GM18868 (cell line): ENCODE data around the gene ARMC7.

ENCODE experiments used
- ATAC-seq: cut with Tn5 transposase; IDR thresholded peaks from one replicate; pipeline ENCODE4 v1.9.1; 2021; ENCODE audit warnings: mild to moderate bottlenecking, moderate library complexity; ENCODE audit not compliant: unreplicated experiment

Gene ARMC7

DNA sequence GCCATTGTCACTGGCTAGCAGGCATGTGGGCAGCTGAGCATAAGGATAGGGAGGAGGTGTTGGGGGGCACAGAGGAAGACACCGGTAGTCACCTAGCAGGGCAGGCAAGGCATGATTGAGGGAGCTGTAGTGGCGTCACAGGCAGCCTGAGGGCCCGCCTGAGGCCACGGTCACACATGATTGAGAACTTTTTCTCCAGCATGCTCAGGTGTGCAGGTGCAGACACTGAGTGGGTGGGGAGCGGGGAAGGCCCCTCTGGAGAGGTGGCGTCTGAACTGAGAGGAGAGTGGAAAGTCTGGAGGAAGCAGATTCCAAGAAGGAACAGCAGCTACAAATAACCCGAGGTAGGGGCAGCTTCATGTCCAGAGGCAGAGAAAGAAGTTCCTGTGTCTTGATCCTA is 10.9 kb upstream of the ARMC7 start:
- ATAC-seq, result no peak

DNA sequence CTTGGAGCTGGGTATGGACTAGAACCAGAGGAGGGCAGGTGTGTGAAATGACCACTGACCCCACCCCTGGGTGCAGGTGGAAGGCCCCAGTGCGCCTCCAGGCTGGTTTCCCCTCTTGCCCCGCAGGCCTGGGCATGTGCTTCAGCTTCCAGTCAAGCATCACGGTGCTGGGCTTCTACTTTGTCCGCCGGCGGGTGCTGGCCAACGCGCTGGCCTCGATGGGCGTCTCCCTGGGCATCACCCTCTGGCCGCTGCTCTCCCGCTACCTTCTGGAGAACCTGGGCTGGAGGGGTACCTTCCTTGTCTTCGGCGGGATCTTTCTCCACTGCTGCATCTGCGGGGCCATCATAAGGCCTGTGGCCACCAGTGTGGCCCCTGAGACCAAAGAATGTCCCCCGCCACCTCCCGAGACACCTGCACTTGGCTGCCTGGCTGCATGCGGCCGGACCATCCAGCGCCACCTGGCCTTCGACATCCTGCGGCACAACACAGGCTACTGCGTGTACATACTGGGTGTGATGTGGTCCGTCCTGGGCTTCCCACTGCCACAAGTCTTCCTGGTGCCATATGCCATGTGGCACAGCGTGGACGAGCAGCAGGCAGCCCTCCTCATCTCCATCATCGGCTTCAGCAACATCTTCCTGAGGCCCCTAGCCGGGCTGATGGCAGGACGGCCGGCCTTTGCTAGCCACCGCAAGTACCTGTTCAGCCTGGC is 9.7 kb upstream of the ARMC7 start:
- ATAC-seq, result no peak

DNA sequence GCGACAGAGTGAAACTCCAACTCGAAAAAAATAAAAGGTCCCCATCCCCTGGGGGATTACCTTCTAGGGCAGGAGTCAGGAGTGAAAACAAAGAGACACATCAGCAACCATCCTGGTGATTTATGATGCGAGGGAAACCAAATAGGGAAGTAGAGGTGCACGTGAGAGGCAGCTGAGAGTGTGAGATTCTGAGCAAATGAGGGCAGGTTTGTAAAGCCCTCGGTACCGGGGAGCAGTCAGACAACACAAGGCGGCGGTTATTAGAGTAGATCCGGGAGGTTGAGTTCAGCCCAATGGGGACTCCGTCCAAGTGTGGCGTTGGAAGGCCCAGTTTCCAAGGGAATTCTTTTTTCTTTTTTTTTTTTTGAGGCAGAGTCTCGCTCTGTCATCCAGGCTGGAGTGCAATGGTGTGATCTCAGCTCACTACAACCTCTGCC is 7.4 kb upstream of the ARMC7 start:
- ATAC-seq, result peak; percentile 53

DNA sequence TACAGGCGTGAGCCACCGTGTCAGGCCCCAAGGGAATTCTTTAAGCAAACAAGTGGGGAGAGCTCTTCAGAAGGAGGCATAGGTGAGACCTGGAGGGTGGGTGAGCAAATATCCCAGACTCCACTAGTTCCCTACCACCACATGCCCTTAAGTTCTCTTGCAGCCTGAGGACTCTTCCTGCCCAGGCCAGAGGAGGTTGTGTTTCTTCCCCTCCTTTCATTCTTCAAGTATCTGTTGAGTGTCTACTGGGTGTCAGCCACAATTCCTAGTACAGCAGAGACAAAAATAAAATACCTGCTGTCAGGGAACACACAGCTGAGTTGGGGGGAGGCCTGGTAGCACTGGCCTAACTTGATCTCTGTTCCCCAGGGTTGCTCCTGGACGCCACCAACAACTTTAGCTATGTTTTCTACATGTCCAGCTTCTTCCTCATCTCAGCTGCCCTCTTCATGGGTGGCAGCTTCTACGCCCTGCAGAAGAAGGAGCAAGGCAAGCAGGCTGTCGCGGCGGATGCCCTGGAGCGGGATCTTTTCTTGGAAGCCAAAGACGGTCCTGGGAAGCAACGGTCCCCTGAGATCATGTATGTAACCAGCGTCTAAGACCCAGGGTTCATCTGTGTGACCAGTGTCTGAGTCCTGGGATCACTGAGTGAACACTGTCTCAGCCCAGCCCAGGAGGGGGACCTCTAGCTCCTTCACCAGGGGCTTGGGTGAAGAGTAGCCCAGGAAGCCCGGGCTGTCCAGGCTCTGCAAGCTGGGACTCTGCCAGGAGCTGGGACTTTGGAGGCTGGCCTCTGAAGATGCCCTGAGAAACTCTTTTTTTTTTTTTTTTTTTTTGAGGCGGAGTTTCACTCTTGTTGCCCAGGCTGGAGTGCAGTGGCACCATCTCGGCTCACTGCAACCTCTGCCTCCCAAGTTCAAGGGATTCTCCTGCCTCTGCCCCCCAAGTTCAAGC is 5.9 kb upstream of the ARMC7 start:
- no peak for ATAC-seq

DNA sequence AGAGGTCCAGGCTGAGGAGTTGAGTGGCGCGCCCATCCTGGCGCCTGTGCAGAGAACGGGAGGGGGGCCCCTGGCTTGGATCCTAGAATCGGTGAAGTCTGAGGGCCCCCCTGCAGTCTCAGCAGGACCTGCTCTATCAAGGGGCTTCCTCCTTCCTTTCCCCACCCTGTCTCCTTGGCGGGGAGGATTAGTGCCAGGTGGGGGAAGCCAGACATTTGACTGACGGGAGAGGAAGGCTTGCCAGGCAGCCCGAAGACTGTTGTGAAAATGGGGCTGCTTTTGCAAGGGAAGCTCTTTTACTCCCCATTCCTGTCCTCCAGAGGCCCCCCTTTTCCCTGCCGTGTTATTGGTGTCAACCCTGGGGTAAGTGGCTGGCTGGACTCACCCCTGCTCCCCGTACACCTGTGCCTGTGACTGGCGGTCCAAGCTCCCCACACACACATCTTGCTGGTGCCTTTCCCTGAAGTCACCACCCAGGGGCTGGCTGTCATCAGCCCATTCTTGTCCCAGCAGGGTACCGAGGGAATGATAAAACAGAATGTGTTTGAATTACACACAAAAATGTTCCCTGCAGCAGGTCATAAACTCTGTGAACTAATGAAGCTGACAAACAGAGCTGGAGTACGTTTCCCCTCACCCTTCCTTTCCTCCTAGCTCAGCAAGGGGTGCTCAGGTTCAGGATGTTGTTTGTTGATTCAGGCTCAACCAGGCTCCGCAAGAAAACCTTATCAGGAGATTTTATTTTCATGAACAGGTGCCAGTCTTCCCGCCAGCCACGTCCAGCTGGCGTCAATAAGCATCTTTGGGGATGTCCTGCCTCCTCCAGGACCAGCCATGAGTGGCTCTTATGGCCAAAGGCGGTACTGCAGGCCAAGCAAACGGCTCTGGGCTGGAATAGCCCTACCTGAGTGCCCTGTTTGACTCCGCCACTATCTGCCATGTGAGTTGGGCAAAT is 4.4 kb upstream of the ARMC7 start:
- ATAC-seq, result no peak

DNA sequence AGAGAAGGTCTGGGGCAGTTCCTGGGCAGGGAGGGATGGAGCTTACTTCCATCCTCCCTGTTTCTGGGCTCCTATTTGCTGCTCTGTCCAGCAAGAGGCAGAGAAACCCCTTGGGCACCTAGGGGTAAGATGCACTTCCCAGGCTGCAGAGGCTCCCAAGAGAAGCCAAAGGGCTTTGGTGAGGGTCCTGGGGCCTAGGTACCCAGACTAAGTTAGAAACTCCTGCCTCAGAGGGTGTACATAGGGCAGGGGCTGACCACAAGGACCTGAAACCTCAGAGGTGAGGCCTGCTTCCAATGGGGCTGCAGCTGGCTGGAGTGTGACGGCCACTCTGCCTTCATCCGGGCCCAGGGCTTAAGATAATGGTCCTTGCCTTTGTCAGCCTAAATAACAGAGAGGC is 1.6 kb upstream of the ARMC7 start:
- ATAC-seq, result no peak

DNA sequence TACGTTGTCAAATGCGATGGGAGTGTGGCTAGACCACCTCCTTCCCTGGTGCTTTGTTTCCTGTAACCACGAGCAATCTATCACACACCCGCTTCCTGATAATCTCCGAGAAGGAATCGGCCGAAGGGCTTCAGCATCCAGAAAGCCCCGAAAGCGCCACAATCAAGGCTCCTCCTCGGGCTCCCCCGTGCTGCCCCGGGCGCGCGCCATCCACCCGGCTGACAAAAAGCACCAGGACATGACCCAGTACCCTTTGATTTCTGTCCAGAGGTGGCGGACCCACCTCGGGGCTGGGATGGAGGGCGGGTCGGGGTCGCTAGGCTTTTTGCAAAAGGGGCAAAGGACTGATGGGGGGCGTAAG is 743 bp upstream of the ARMC7 start:
- ATAC-seq, result no peak

DNA sequence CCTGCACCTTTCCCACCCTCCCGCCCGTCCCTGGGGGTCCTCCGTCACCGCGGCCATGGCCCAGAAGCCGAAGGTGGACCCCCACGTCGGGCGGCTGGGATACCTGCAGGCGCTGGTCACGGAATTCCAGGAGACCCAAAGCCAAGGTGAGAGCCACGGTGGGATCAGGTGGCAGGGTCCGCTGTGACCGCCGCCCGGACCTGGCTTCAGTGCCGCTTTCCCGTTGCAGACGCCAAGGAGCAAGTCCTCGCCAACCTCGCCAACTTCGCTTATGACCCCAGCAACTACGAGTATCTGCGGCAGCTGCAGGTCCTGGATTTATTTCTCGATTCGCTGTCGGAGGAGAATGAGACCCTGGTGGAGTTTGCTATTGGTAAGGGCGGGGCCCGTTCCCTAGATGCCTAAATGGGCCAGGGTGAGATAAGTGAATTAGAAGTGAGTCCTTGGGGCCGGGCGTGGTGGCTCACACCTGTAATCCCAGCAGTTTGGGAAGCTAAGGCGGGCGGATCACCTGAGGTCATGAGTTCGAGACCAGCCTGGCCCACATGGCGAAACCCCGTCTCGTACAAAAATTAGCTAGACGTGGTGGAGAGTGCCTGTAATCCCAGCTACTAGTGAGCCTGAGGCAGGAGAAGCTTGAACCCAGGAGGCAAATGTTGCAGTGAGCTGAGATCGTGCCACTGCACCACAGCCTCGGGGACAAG is 617 bp downstream of the ARMC7 start:
- no peak for ATAC-seq

DNA sequence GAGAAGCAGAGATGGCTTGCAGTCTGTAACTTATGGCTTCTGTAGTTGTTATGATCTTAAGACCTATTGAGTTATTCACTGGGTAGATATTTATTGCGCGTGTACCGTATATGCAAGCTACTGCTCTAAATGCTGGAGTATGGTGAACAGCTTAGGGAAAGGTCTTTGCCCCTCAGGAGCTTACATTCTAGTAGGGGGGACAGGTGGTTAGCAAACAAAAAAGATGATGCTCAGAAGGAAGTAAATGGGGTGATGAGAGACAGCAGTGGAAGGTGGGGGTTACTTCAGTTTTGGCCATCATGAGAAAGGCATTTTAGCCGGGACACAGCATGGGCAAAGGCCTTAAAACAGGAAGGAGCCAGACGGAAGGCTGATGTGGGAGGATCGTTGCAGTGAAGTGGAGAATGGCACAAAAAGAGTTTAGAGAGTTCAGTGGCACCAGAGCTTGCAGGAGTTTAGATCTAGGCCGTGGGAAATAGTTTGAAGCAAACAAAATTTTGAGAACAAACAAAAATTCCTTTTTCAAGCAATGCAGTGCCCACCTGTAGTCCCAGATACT is 2.1 kb downstream of the ARMC7 start:
- ATAC-seq, result no peak

DNA sequence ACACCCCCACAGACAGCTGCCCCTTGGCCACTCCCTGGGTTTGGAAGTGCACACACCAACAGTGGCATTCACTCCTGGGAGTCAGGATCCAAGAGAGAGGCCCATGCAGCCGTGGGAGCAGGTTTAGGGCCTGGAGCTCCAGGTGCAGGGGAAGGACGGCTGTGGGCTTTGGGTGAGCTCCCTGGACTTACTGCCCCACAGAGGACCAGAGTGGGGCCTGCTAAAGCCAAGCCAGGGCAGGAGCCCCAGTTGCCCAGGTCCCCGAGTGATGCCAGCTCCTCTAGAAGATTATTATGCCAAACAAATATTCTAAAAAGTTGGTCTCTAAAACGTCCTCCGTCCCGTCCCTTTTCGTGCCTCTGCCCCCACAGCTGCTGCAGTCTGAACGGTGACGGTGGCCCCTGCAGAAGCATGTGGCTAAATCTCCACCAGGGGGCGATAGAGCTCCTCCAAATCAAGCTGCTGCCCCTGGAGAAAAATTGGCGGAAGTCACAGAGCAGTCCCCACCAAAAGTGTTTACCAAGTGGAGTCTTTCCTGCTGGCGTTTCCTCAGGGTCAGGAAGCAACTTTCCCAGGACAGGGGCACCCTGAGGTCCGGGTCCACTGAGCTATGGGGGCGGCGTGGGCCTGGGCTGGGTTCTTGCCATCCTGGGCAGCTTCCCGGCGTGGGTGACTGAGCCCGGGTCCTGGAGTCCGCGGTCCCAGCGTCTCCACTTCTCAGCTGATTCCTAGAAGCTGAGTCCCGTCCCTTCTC is 4.2 kb downstream of the ARMC7 start:
- no peak for ATAC-seq

DNA sequence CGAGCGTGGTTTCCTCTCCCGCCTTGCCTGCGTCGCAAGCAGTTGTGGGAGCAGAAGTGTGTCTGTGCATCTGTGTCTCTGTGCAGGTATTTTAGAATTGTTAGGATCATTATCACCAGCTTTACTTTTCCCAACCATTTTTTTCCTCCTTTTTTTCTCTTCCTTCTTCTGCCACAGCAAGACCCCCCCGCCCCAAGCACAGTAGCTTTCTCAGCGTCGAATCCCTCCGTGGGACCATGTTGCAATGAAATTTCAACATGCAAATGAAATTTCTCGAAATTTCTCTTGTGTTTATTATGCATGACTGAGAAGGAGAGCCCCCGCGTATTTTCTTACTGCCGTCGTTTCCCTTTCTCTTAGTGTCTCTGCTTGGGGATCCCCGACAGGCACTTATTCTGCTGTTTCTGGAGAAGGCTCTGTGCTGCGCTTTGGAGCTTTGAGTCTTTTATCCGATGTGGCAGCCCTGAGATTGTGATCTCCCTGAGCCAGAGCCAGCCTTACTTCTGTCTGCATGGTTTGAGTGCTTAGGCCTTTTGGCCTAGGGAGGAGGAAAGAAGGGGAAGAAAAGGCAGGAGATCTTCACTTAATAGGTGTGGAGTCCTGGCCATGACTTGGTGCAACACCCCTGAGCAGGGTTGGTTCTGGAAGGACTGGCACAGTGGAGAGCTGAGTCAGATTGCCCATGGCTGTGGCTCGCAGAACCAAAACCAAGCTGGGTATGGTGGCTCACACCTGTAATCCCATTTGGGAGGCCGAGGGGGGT is 5.0 kb downstream of the ARMC7 start:
- no peak for ATAC-seq

DNA sequence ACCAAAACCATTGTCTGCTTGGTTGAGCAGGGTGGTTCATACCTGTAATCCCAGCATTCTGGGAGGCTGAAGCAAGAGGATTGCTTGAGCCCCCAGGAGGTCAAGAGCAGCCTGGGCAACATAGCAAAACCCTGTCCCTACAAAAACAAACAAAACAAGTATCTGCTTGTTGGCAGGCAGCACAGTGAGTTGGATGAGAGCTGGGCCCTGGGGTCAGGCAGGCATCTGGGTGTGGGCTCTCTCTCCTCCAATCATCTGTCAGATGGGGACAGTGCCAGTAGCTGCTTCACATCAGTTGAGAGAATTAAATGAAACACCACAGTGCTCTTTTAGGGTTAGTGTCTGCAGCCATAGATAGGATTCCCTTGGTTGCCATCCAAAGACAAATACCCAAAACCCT is 5.8 kb downstream of the ARMC7 start:
- ATAC-seq, result no peak

DNA sequence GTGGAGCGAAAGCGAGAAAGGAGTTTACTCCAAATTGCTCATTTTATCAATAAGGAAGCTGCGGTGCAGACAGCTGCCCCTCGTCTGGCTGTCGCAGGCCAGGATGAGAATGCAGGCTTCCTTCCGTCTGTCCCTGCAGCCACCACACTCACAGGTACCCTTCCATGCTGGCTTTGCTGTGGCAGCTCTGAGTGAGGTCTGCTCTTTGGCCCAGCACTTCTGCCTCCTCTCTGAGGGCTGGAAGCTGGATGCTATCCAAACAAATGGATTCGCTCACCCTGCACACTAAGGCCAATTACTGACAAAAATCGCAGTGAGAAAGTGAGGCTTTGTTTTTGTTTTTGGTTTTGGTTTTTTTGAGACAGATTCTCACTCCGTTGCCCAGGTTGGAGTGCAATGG is 7.0 kb downstream of the ARMC7 start:
- ATAC-seq, result no peak

DNA sequence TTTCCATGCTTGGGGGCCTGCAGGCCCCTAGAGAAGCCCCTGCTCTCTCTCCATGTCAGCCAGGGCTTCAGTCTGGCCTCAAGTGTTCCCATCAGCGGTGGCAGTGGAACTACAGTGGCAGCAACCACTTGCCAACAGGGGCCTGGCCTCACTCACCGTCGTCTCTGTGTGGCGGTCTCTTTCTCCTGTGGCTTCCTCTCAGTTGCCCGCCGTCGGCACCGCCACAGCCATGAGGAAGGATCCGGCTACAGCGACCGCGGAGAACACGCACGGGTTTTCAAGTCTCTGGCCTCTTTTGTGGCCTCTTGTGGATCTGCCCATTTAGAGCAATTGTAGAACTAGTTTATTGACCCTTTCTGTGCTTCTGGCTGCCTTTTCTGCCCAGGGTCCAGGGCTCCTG is 8.5 kb downstream of the ARMC7 start:
- ATAC-seq, result no peak

DNA sequence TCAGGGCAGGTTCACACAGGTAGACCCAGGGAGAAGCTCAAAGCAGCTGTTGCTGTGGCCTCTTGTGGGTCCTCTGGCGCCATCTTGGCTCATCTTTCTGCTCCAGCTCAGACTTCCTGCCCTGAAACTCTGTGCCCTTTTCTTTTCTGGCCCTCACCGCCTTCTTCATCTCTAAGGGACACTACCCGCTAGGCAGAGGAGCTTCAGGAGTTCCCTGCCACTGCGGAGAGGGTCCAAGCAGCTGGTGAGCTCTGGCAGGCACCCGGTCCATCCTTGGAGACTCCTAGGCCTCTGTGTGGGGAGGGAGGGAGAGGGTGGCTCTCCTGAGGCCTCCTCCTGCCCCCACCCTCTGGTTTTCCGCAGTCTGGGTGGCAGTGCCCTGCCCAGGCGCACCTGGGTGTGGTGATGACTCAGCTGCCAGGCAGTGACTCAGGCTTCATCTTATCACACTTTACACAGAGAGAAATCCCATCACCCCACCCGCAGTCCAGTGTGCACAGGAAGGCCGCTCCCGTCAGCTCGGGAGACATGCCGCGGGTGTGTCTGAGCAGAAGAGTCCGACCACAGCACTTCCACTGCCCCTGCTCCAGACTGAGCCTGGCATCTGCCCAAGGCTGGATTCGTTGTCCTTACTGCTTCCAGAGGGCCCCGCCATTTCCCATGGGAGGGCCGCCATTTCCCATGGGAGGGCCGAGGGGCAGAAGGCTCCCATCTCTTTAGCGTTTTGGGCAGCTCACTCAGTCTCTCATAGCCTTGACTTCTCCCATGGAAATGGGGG is 14.5 kb downstream of the ARMC7 start:
- no peak for ATAC-seq

DNA sequence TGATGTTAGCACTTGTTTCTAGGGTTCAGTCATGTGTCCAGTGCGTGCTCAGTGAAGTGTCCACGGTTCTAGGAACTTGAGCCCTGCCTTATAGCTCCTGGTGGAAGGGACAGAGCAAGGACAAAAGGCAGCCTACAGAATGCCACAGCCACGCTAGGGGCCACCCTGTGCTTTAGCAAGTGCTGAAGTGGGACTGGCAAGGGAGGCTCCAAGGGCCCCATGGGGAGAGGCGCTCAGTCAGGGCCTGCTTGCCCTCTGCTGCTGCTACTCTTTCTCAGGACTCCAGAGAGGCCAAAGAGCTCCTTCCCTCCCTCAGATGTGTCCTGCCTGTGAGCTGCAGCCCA is 15.0 kb downstream of the ARMC7 start:
- no peak for ATAC-seq

DNA sequence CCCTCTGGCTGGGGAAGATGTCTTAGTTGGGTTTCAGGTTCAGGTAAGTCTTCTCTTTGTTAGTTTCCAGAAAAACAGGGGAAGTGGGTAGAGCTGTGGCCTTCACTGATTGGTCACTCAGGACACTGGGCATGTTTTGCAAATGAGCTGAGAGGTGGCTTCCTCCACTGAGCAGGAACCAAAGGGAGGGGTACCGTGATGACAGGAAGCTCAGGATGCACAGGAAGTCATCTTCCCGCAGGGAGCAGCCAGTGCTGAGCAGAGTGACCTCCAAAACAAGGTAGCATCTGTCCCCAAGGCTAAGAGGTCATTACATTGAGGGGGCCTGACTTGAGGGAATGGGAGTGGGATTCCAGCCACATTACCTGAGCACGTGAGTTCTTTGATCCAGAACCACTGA is 16.2 kb downstream of the ARMC7 start:
- no peak for ATAC-seq

DNA sequence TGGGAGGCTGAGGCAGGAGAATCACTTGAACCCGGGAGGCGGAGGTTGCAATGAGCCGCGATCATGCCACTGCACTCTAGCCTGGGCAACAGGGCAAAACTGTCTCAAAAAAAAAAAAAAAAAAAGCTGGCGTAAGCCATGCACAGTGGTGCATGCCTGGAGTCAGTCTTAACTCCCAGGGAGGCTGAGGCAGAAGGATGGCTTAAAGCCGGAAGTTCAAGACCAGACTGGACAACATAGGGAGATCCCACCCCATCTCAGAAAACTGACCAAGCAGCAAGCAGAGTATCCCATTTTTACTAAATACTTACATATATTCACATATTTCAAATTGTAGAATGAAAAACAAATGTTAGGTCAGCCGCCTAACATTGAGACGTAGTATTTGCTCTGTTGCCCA is 17.2 kb downstream of the ARMC7 start:
- no peak for ATAC-seq
